A673 (cell line): ENCODE results near the gene LMTK3. TPM values are rescaled to one million over a fixed set of nuclear protein-coding genes. Genes with fewer than 3 reads are reported as not detected.
A peak's percentile ranks its signal among the peaks of the same experiment; 100 is the strongest.

Experiments used
- BruUV-seq: library from RNA; stranded (reverse); fragments of 400-500 nt; replicated peaks from 2 replicates; lab custom pipeline; 2021; lab: Mats Ljungman, UMichigan
- CTCF ChIA-PET: fragments of 300-600 bp; sonication (Branson Sonifier 250); formaldehyde crosslinking; loops from one replicate; lab custom pipeline; 2022; ENCODE audit warnings: antibody characterized with exemption; lab: Charles Lee
- POLR2A ChIA-PET: fragments of 300-600 bp; sonication (Branson Sonifier 250); formaldehyde crosslinking; loops from one replicate; lab custom pipeline; 2022; ENCODE audit warnings: antibody characterized with exemption; ENCODE audit not compliant: low non-redundant PET; lab: Charles Lee
- DNase-seq: peaks from one replicate; pipeline ENCODE4 v3.0.0-alpha.2; 2015; ENCODE audit warnings: low spot score
- H3K27ac ChIP-seq: fragments of 200-600 bp; sonication (generic); 2 replicates; pipeline ENCODE4 v1.5.1; 2016; ENCODE audit warnings: mixed run types, low read depth, mild to moderate bottlenecking, mixed read lengths, antibody characterized with exemption, low read length; ENCODE audit not compliant: poor library complexity, severe bottlenecking
- H3K27me3 ChIP-seq: fragments of 200-600 bp; sonication (generic); replicated peaks from 2 replicates; pipeline ENCODE4 v1.6.1; 2017; ENCODE audit warnings: mixed run types, low read depth, mild to moderate bottlenecking, mixed read lengths, antibody characterized with exemption, low read length; ENCODE audit not compliant: insufficient read depth, poor library complexity
- H3K36me3 ChIP-seq: fragments of 200-600 bp; sonication (generic); 2 replicates; pipeline ENCODE4 v1.6.1; 2016; ENCODE audit warnings: mixed run types, mild to moderate bottlenecking, mixed read lengths, antibody characterized with exemption, low read length; ENCODE audit not compliant: insufficient read depth, poor library complexity, severe bottlenecking
- H3K4me1 ChIP-seq: fragments of 200-600 bp; sonication (generic); 2 replicates; pipeline ENCODE4 v1.6.1; 2017; ENCODE audit warnings: mixed run types, mild to moderate bottlenecking, mixed read lengths, antibody characterized with exemption, low read length; ENCODE audit not compliant: insufficient read depth, poor library complexity, severe bottlenecking
- H3K4me3 ChIP-seq: fragments of 200-600 bp; sonication (generic); 2 replicates; pipeline ENCODE4 v1.5.1; 2016; ENCODE audit warnings: low read depth, mixed run types, mild to moderate bottlenecking, mixed read lengths, low read length; ENCODE audit not compliant: poor library complexity, severe bottlenecking
- H3K9me3 ChIP-seq: fragments of 200-600 bp; sonication (generic); 2 replicates; pipeline ENCODE4 v1.6.1; 2016; ENCODE audit warnings: mixed run types, low read depth, mild to moderate bottlenecking, mixed read lengths, antibody characterized with exemption, low read length; ENCODE audit not compliant: poor library complexity, severe bottlenecking
- EZH2 ChIP-seq: fragments of 200-600 bp; sonication (generic); IDR thresholded peaks from 2 replicates; pipeline ENCODE4 v1.6.1; 2017; ENCODE audit warnings: borderline replicate concordance, low read depth, mild to moderate bottlenecking, mixed read lengths, antibody characterized with exemption, low read length; ENCODE audit not compliant: poor library complexity, severe bottlenecking
- intact Hi-C: fragments of 100-400 bp; cut with micrococcal nuclease; formaldehyde crosslinking; loops from one replicate; pipeline ENCODE4 v1.10.0; 2022; ENCODE audit not compliant: unreplicated experiment
- total RNA-seq: library from RNA; stranded (reverse); gene quantifications from 2 replicates; pipeline ENCODE4 v1.2.3, GENCODE V29; 2021
- TF ChIP-seq, protein P1 (sequence below): fragments of 300-800, 200-600 bp; sonication (generic); conservative IDR thresholded peaks from 2 replicates; pipeline ENCODE4 v1.5.1; 2017; ENCODE audit warnings: low read depth, mild to moderate bottlenecking, antibody characterized with exemption, low read length, moderate library complexity, mixed read lengths

The LMTK3 gene
- total RNA-seq, 1 experiment from 2014 or later, result 0.52 TPM

DNA sequence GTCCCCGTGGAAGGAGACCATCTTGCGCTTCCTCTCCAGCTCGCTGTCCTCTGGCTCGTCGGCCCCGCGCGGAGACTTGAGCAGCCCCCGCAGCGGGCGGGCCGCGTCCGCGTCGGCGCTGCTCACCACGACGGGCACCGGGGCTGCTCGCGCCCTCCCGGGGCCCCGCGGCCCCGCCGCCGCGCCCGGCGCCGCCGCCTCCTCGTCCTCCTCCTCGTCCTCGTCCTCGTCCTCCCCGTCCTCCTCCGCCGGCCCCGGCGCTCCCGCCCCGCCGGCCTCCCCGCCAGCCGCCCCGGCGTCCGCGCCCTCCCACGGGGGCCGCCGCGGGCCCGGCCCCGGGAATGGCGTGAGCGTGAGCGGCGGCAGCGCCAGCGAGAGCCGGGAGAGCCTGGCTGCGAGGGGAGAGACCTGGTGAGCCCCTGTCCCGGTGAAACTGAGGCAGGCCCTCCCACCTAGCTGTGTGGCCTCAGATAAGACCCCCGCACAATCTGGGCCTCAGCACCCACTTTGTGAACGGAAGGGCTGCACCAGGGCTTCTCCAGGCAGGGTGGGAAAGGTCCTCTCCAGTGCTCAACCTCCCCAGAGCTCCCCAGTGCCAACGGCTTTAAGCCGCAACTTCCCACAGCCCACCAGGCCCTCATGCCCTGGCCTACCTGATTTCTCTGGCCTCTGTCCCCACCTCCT is 17.8 kb downstream of the LMTK3 start:
- DNase-seq, result no peak
- CTCF ChIA-PET, result interaction anchor here (0.5 to 1.4 kb wide), 5 partner anchors 12 to 103 kb away, joined by 3 to 12 read pairs (median 7); partner anchors contain the start of gene KDELR1
- peaks cover 38% of the 10 kb centered on the region for H3K4me1 ChIP-seq
- no TSS peak for BruUV-seq
- no peaks in the 10 kb centered on the region for H3K36me3 ChIP-seq
- POLR2A ChIA-PET, result interaction anchor here (0.6 kb wide), 4 partner anchors 70 to 1268 kb away, joined by 5 to 10 read pairs (median 9); partner anchors contain the start of gene RUVBL2
- TF ChIP-seq, protein P1, sequence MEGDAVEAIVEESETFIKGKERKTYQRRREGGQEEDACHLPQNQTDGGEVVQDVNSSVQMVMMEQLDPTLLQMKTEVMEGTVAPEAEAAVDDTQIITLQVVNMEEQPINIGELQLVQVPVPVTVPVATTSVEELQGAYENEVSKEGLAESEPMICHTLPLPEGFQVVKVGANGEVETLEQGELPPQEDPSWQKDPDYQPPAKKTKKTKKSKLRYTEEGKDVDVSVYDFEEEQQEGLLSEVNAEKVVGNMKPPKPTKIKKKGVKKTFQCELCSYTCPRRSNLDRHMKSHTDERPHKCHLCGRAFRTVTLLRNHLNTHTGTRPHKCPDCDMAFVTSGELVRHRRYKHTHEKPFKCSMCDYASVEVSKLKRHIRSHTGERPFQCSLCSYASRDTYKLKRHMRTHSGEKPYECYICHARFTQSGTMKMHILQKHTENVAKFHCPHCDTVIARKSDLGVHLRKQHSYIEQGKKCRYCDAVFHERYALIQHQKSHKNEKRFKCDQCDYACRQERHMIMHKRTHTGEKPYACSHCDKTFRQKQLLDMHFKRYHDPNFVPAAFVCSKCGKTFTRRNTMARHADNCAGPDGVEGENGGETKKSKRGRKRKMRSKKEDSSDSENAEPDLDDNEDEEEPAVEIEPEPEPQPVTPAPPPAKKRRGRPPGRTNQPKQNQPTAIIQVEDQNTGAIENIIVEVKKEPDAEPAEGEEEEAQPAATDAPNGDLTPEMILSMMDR, result no peak
- no peak for TF ChIP-seq EZH2
- H3K4me3 ChIP-seq, result peak overlapping the region; percentile 61
- peak overlapping the region; percentile 73 for H3K27ac ChIP-seq
- intact Hi-C loops, result loop anchor here (5.0 kb wide), 1 partner anchor 172 kb away; a partner anchor contains a TSS
- no peaks in the 10 kb centered on the region for H3K27me3 ChIP-seq
- H3K9me3 ChIP-seq, result no peaks in the 10 kb centered on the region

DNA sequence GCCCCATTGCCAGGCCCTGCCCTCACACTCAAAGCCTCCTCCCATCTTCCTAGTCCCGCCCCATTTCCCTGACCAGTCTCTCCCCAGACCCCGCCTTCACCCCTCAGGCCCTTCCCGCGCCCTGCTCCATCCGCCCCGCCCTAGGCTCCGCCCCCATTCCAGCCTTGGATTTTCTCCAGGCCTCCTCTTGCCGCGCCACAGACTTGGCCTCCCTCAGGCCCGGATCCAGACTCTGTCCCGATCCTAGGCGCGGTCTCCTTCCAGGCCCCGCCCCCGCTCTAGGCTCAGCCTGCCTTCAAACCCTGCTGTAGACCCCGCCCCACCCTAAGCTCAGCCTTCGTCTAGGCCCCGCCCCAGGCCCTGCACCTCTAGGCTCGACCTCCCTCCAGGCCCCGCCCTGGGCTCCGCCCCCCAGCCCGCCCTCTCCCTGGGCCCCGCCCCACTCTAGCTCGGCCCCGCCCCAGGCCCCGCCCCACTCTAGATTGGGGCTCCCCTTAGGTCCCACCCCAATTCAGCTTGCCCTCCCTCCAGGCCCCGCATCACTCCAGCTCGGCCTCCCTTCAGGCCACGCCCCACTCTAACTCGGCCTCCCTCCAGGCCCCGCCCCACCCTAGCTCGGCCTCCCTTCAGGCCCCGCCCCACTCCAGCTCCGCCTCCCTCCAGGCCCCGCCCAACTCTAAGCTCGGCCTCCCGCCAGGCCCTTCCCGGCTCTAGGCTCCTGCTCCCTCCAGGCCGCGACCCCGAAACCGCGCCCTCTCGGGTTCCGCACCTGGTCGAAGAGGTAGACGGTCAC is 18.5 kb downstream of the LMTK3 start:
- Histone ChIP-seq H3K27me3 (no peaks in the 10 kb centered on the region), H3K9me3 (no peaks in the 10 kb centered on the region), H3K36me3 (no peaks in the 10 kb centered on the region), H3K4me1 (peaks cover 31% of the 10 kb centered on the region), H3K27ac (peak overlapping the region; percentile 77), H3K4me3 (peak overlapping the region; percentile 61)
- TF ChIP-seq, protein P1, result no peak
- no peak for TF ChIP-seq EZH2
- peak; percentile 98 for DNase-seq
- POLR2A ChIA-PET, result interaction anchor here (0.5 to 0.6 kb wide), 6 partner anchors 30 to 1267 kb away, joined by 5 to 10 read pairs (median 9); partner anchors contain the start of gene RUVBL2
- intact Hi-C loops, result loop anchor here (5.0 kb wide), 1 partner anchor 171 kb away; a partner anchor contains a TSS
- CTCF ChIA-PET, result interaction anchor here (0.5 to 1.4 kb wide), 7 partner anchors 13 to 102 kb away, joined by 3 to 12 read pairs (median 7); partner anchors contain the start of genes KDELR1 and LMTK3
- BruUV-seq, result no TSS peak

DNA sequence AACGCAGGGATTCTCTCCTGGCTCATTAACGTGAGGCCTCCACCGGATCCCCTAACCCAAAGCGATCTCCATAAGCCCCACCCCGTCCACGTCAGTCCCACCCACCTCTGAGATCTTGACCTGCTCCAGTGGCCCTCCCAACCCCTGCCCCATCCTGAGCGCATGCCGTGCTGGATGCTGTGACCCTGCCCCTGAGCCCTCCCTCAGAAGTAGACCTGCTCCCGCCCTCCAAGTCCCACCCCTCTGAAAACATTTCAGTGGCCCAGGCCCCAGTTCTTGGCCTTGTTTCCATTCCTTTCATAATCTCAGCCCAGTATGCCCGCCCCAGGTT is 19.9 kb downstream of the LMTK3 start:
- Histone ChIP-seq H3K4me1 (peaks cover 31% of the 10 kb centered on the region), H3K36me3 (no peaks in the 10 kb centered on the region), H3K4me3 (no peak overlapping the region), H3K9me3 (no peaks in the 10 kb centered on the region), H3K27ac (peak overlapping the region; percentile 77), H3K27me3 (no peaks in the 10 kb centered on the region)
- no peak for DNase-seq
- intact Hi-C loops, result loop anchor here (5.0 kb wide), 1 partner anchor 169 kb away; a partner anchor contains a TSS
- BruUV-seq, result no TSS peak
- TF ChIP-seq, protein P1, result no peak
- TF ChIP-seq EZH2, result no peak
- ChIA-PET CTCF (no interaction called here), POLR2A (no interaction called here)
